SJCRH30 (cell line): ENCODE results near the gene UACA. TPM values are rescaled to one million over a fixed set of nuclear protein-coding genes. Genes with fewer than 3 reads are reported as not detected.

Experiments
- DNase-seq, 2 experiments: peaks; one replicate each; pipeline ENCODE4 v3.0.0-alpha.2; 2015 to 2020
- H3K27ac ChIP-seq: fragments of 250-450 bp; sonication (Bioruptor Pico); 2 replicates; pipeline ENCODE4 v1.5.1; 2020; ENCODE audit warnings: mild to moderate bottlenecking, moderate library complexity
- H3K27me3 ChIP-seq: fragments of 250-450 bp; sonication (Bioruptor Pico); 2 replicates; pipeline ENCODE4 v1.5.1; 2020; ENCODE audit warnings: mild to moderate bottlenecking, moderate library complexity
- H3K36me3 ChIP-seq: fragments of 250-450 bp; sonication (Bioruptor Pico); 2 replicates; pipeline ENCODE4 v1.5.1; 2020; ENCODE audit warnings: mild to moderate bottlenecking, moderate library complexity
- H3K4me1 ChIP-seq: fragments of 250-450 bp; sonication (Bioruptor Pico); 2 replicates; pipeline ENCODE4 v1.5.1; 2020; ENCODE audit warnings: mild to moderate bottlenecking, moderate library complexity
- H3K4me3 ChIP-seq: fragments of 250-450 bp; sonication (Bioruptor Pico); 2 replicates; pipeline ENCODE4 v1.5.1; 2020; ENCODE audit warnings: mild to moderate bottlenecking, moderate library complexity
- H3K9me3 ChIP-seq: fragments of 250-450 bp; sonication (Bioruptor Pico); replicated peaks from 2 replicates; pipeline ENCODE4 v1.5.1; 2020; ENCODE audit warnings: mild to moderate bottlenecking, moderate library complexity
- total RNA-seq: library from RNA; depleted of rRNA; stranded (reverse); fragments of >200 nt; shearing (Covaris generic); gene quantifications from 2 replicates; pipeline ENCODE4 v1.2.3, GENCODE V29; 2014

The UACA gene
- total RNA-seq, 1 experiment from 2014 or later, result 47.1 TPM

GRCh38 chr15:70652341-70652740 lies 111.0 kb downstream of the UACA start:
- H3K9me3 ChIP-seq, result no peaks in the 10 kb centered on the region
- H3K4me3 ChIP-seq, result no peak overlapping the region
- H3K36me3 ChIP-seq, result peaks cover 14% of the 10 kb centered on the region
- H3K4me1 ChIP-seq, result no peaks in the 10 kb centered on the region
- no peaks in the 10 kb centered on the region for H3K27me3 ChIP-seq
- no peak overlapping the region for H3K27ac ChIP-seq
- no peak for DNase-seq

GRCh38 chr15:70651303-70651845 lies 112.0 kb downstream of the UACA start:
- no peak overlapping the region for H3K4me3 ChIP-seq
- H3K27ac ChIP-seq, result no peak overlapping the region
- peaks cover 9% of the 10 kb centered on the region for H3K36me3 ChIP-seq
- H3K4me1 ChIP-seq, result no peaks in the 10 kb centered on the region
- no peaks in the 10 kb centered on the region for H3K9me3 ChIP-seq
- no peak for DNase-seq
- H3K27me3 ChIP-seq, result no peaks in the 10 kb centered on the region

DNA sequence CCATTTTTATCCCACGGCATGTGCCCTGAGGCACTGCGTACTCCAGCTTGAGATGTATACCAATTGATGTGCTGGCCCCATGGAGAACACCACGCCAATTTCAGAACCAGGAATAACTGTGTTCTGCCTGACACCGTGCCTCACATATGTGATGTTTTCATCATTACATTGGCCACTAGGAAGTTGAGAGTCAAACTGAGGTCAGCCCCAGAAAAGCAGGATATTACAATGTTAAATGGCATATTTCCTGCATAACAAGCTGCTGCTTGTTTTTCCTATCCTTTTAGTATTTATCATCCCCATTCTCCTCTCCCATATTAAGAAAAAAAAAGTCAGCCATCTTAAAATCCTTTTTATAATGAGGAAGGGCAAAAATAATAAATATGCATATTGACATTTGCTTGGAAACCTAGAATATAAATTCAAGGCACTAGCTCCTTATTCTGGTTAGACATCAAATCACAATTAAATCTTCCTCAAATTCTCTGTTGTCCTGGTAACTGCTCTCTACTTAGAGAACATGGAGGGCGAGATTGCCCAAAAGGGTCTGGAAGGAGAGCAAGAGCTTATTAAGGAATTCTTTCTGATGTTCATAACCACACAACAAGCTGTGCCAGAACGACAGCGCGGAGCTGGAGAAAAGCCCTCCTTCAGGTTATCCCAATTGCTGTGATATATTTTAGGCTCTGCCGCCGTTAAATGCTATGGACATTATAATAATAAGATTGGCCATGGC lies 112.6 kb downstream of the UACA start:
- no peak overlapping the region for H3K4me3 ChIP-seq
- no peaks in the 10 kb centered on the region for H3K27me3 ChIP-seq
- H3K4me1 ChIP-seq, result no peaks in the 10 kb centered on the region
- H3K36me3 ChIP-seq, result peaks cover 3% of the 10 kb centered on the region; the same call in 1 of the 2 replicates
- H3K9me3 ChIP-seq, result no peaks in the 10 kb centered on the region
- DNase-seq, result no peak
- no peak overlapping the region for H3K27ac ChIP-seq

- Histone ChIP-seq H3K36me3 (no peaks in the 10 kb centered on the region), H3K9me3 (no peaks in the 10 kb centered on the region), H3K4me3 (no peak overlapping the region), H3K27ac (no peak overlapping the region), H3K4me1 (peaks cover 7% of the 10 kb centered on the region; the same call in 1 of the 2 replicates), H3K27me3 (no peaks in the 10 kb centered on the region)
- no peak for DNase-seq
Observed at GRCh38 chr15:70647396-70647795, 116.0 kb downstream of the UACA start.

GRCh38 chr15:70646169-70646568 lies 117.2 kb downstream of the UACA start:
- no peak for DNase-seq
- H3K4me3 ChIP-seq, result no peak overlapping the region
- H3K36me3 ChIP-seq, result no peaks in the 10 kb centered on the region
- H3K9me3 ChIP-seq, result no peaks in the 10 kb centered on the region
- H3K4me1 ChIP-seq, result peaks cover 7% of the 10 kb centered on the region; the same call in 1 of the 2 replicates
- H3K27me3 ChIP-seq, result no peaks in the 10 kb centered on the region
- H3K27ac ChIP-seq, result no peak overlapping the region

- no peaks in the 10 kb centered on the region for H3K36me3 ChIP-seq
- no peaks in the 10 kb centered on the region for H3K9me3 ChIP-seq
- H3K27me3 ChIP-seq, result no peaks in the 10 kb centered on the region
- DNase-seq, result no peak
- H3K4me3 ChIP-seq, result no peak overlapping the region
- no peak overlapping the region for H3K27ac ChIP-seq
- peaks cover 7% of the 10 kb centered on the region; the same call in 1 of the 2 replicates for H3K4me1 ChIP-seq
Observed at GRCh38 chr15:70643783-70644125, 119.6 kb downstream of the UACA start.

DNA sequence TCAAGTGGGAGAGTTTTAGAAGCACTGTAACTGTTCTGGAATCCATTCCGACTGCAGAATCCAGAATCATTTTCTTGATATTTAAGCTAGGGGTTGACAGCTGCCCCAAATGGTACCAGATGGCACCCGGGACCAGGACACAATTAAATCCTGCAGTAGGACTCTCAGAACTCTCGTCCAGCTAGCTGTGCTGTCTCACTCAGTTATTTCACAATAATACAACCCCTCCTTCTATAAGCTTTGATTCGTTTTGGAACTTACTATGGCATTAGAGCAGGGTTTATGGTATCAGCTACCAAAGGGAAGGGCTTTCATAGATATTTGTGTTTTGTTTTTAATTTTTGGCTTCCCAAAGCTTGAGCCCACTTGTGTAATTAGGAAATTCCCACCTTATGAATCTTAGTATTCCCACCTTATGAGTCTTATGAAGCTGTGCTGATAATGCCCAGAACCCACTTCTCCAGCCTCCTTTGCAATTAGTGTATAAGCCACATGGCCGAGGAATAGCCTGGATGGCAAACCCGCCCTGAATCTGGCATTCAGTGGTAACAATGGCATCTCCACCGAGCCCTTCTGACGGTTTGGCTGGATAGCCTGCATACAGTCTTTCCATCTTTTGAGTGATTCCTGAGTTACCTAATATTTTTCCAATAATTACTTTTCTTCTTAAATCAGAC lies 120.1 kb downstream of the UACA start:
- H3K9me3 ChIP-seq, result no peaks in the 10 kb centered on the region
- no peaks in the 10 kb centered on the region for H3K36me3 ChIP-seq
- no peaks in the 10 kb centered on the region for H3K27me3 ChIP-seq
- H3K27ac ChIP-seq, result no peak overlapping the region
- DNase-seq, result no peak
- H3K4me3 ChIP-seq, result no peak overlapping the region
- peaks cover 7% of the 10 kb centered on the region; the same call in 1 of the 2 replicates for H3K4me1 ChIP-seq

GRCh38 chr15:70636540-70637165 lies 126.7 kb downstream of the UACA start:
- Histone ChIP-seq H3K9me3 (no peaks in the 10 kb centered on the region), H3K27me3 (0 out of 2 replicates have a peak, but pooled peaks cover 3% of the 10 kb centered on the region), H3K4me3 (no peak overlapping the region), H3K27ac (no peak overlapping the region), H3K36me3 (no peaks in the 10 kb centered on the region), H3K4me1 (peaks cover 2% of the 10 kb centered on the region; the same call in 1 of the 2 replicates)
- peak in 1 of 2 experiments; percentile 41 for DNase-seq

GRCh38 chr15:70635895-70636294 lies 127.5 kb downstream of the UACA start:
- H3K27ac ChIP-seq, result no peak overlapping the region
- 0 out of 2 replicates have a peak, but pooled peaks cover 3% of the 10 kb centered on the region for H3K27me3 ChIP-seq
- no peak overlapping the region for H3K4me3 ChIP-seq
- no peak for DNase-seq
- H3K9me3 ChIP-seq, result no peaks in the 10 kb centered on the region
- no peaks in the 10 kb centered on the region for H3K36me3 ChIP-seq
- peaks cover 3% of the 10 kb centered on the region; the same call in 1 of the 2 replicates for H3K4me1 ChIP-seq

GRCh38 chr15:70633991-70634390 lies 129.4 kb downstream of the UACA start:
- H3K4me1 ChIP-seq, result peaks cover 3% of the 10 kb centered on the region; the same call in 1 of the 2 replicates
- 0 out of 2 replicates have a peak, but pooled peaks cover 3% of the 10 kb centered on the region for H3K27me3 ChIP-seq
- no peak overlapping the region for H3K4me3 ChIP-seq
- no peaks in the 10 kb centered on the region for H3K9me3 ChIP-seq
- H3K36me3 ChIP-seq, result no peaks in the 10 kb centered on the region
- no peak for DNase-seq
- H3K27ac ChIP-seq, result no peak overlapping the region

DNA sequence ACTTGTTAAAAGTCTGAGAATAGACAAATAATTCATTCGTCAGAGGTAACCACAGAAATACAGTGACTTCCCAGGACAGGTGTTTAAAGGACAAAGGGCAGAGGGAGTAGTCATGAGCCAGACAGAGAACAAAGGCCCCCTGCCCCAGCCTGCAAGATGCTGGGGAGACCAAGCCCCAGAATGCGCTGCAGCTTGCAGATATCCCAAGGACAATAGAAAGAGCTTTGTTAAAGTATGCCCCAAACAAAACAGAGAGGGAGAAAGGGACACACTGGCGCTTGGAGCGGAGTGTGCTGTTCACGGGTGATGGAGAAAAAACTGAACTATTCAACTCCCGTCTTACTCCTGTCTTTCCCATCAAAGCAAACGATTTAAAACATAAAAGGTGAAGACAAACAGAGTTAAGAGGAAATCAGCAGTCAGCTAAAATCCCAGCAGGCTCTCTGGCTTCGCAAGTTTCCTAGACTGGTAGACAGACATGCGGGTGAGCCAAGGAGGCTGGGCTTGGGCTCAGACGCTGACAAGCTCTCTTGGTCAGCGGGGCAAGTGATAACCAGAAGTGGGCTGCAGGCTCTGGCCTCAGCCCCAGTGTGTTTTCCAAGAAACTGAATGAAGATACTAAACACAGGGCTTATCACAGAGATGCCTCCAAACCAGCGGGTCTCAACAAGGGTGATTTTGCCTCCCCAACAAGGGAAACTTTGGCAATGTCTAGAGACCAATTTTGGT lies 130.1 kb downstream of the UACA start:
- no peak for DNase-seq
- Histone ChIP-seq H3K27me3 (0 out of 2 replicates have a peak, but pooled peaks cover 3% of the 10 kb centered on the region), H3K4me1 (peaks cover 8% of the 10 kb centered on the region), H3K9me3 (no peaks in the 10 kb centered on the region), H3K4me3 (no peak overlapping the region), H3K36me3 (no peaks in the 10 kb centered on the region), H3K27ac (no peak overlapping the region)

DNA sequence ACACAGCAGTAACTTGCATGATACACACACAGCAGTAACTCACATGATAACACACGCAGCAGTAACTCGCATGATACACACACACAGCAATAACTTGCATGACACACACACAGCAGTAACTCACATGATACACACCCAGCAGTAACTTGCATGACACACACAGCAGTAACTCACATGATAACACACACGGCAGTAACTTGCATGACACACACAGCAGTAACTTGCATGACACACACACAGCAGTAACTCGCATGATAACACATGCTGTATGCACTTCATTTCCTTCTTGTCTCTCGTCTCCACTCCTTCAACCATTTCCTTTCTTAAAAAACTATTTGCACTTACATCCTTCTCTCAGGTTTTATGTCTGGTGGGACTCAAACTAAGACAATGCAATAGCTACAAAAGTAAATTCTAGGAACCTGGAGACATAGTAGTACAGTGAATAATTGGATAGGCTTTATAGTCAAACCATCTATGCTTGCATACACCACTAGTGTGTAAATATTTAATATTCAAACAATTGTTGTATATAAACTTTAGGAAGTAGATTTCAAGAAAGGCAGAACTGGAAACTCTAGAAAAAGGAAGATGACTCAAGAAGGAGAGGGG lies 130.8 kb downstream of the UACA start:
- Histone ChIP-seq H3K27ac (no peak overlapping the region), H3K36me3 (no peaks in the 10 kb centered on the region), H3K9me3 (no peaks in the 10 kb centered on the region), H3K4me3 (no peak overlapping the region), H3K4me1 (peaks cover 15% of the 10 kb centered on the region), H3K27me3 (0 out of 2 replicates have a peak, but pooled peaks cover 3% of the 10 kb centered on the region)
- DNase-seq, result no peak

- H3K9me3 ChIP-seq, result no peaks in the 10 kb centered on the region
Observed at GRCh38 chr15:70632079-70632478, 131.3 kb downstream of the UACA start.

DNA sequence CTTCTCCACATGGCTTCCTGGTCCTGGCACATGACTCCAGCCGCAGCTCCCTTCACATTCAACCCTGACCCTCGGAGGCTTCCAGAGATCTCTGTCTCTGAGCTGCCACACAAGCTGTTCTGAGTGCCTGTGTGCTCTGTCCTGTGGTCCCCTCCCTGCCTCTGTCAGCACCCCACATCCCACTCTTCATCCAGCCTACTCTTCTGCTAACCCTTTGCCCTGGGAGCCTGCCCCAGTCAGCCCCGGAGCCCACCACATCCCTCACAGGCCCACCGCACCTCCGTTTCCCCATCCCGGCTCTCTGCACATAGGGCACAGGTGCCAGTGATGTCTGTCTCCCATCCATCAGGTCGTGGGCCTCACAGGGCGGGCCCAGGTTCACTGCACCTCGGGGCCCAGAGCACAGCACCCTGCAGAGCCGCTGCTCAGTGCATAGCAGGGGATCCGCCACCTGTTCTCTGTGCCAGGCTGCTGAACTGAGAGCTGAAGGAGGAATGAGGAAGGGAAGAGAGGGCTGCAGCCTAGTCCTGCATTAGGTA lies 133.6 kb downstream of the UACA start:
- no peak overlapping the region for H3K4me3 ChIP-seq
- H3K4me1 ChIP-seq, result peaks cover 20% of the 10 kb centered on the region
- no peak for DNase-seq
- no peak overlapping the region for H3K27ac ChIP-seq
- 0 out of 2 replicates have a peak, but pooled peaks cover 3% of the 10 kb centered on the region for H3K27me3 ChIP-seq
- no peaks in the 10 kb centered on the region for H3K9me3 ChIP-seq
- H3K36me3 ChIP-seq, result no peaks in the 10 kb centered on the region

More at GRCh38 chr15:70632079-70632478, 131.3 kb downstream of the UACA start:
- no peak for DNase-seq
- 0 out of 2 replicates have a peak, but pooled peaks cover 3% of the 10 kb centered on the region for H3K27me3 ChIP-seq
- H3K4me1 ChIP-seq, result peaks cover 20% of the 10 kb centered on the region
- no peak overlapping the region for H3K27ac ChIP-seq
- H3K36me3 ChIP-seq, result no peaks in the 10 kb centered on the region
- H3K4me3 ChIP-seq, result no peak overlapping the region
